ENCODE results near the gene PFKP. TPM values are rescaled to one million over a fixed set of nuclear protein-coding genes. Genes with fewer than 3 reads are reported as not detected.

The PFKP gene
- total RNA-seq, 2 donors from 2014 or later: 17.4 to 39.6 TPM

Other genes starting within 250 kb of the PFKP start
- 10 to 100 TPM; 34.9 to 45.4 TPM for gene PITRM1, start 105.2 kb downstream of the PFKP start, total RNA-seq